HG03571 (cell line): ENCODE measurements around the gene OVOL3.
"Not testable (repeated sequence)": the region's sequence is repeated elsewhere in the genome, so short reads cannot be mapped to it uniquely, and the experiment has no call there.

Experiments
- ATAC-seq: cut with Tn5 transposase; IDR thresholded peaks from one replicate; pipeline ENCODE4 v1.9.1; 2021; ENCODE audit not compliant: unreplicated experiment

The OVOL3 gene

DNA sequence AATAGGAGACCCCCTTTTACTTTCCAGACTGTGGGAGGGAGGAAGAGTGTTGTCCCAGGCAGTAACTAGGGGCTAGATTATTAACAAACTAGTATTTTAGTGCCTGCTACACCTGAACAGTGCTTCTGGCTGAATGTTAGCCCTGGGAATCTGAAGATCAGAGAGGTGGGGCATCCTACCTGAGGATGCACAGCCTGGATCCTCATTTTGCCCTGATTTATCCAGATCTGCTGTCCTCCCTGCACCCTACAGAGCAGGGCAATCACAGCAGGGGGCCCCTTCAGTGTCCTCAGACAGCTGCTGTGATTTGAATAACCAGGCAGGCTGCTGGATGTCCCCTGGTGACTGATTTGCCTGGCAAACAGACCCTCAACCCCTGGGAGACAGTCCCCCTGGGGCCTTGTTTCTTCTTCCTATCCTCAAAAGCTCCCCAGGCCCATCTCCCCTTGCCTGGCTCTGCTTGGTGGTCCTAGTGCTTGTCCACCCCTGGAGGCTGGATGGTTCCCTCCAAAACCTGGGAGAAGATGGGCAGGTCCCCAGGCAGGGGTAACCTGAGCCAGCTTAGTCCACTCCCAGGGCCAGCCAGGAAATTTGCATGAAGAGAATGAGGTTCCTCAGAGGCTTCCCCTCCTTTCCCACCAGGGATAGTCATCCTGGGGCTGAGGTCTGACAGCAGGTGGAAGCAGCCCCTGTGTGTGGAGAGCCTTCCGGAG, at the start of gene OVOL3:
Gene OVOL3 (plus strand): TSS at position 657 of the 713 bp plus-strand sequence. CDS start 60 bp downstream, outside the sequence.
- no peak for ATAC-seq

DNA sequence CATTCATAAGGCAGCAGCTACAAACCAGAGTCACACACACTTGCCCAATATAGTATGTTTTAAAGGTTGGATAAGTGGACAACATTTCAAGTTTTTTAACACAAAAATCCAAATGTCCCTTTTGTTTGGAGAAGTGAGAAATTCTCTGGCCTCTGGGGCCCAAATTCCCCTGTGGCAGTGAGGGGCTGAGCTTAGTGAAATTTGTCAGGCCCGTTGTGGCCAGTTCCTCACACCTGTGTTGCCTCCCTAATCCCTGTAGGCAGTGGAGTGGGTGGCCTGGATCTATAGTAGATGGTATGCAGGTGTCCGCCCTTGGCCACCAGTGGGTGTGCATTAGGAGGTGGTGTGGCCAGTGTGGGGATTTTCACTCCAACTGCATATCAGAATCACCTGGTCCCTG, 49.6 kb upstream of the OVOL3 start:
- no peak for ATAC-seq

DNA sequence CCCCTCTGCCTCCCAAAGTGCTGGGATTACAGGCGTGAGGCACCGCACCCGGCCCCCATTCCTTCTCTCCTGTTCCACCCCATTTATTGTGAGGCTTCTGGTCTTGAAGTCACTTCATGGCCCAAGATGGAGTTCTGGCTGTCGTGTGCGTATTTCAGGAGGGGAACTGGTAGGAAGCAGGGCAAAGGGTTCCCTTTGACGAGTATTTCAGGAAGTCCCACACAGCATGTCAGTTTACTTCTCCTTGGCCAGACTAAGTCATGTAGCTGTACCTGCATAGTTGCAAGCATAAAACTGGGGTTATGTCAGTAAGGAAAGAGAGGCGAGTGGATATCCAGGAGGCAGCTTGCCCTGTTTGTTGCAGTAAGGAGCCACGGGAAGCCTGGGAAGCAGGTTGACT, 46.1 kb upstream of the OVOL3 start:
- no peak for ATAC-seq

DNA sequence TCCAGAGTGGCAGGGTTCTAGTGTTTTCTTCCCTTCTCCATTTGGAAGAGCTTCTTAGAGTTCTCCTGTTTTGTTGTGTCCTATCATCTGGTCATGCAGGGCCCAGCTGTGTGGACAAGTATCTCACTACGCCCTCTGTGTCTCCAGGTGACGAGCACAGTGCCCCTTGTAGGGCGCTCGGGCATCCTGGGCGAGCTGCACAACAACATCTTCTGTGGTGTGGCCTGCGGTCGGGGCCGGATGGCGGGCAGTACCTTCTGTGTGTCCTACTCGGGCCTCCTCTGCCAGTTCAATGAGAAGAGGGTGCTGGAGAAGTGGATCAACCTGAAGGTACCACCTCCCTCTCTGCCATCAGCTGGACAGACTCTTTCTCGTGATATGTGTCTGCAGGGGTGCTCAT, 43.3 kb upstream of the OVOL3 start:
- no peak for ATAC-seq

DNA sequence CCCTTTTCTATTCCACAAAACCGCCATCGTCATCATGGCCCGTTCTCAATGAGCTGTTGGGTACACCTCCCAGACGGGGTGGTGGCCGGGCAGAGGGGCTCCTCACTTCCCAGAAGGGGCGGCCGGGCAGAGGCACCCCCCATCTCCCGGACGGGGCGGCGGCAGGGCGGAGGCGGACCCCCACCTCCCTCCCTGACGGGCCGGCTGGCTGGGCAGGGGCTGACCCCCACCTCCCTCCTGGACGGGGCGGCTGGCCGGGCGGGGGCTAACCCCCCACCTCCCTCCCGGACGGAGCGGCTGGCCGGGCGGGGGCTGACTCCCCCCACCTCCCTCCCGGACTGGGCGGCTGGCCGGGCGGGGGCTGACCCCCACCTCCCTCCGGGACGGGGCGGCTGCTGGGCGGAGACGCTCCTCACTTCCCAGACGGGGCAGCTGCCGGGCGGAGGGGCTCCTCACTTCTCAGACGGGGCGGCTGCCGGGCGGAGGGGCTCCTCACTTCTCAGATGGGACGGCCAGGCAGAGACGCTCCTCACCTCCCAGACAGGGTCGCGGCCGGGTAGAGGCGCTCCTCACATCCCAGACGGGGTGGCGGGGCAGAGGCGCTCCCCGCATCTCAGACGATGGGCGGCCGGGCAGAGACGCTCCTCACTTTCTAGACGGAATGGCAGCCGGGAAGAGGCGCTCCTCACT, 42.0 kb upstream of the OVOL3 start:
- ATAC-seq: not testable (repeated sequence)

DNA sequence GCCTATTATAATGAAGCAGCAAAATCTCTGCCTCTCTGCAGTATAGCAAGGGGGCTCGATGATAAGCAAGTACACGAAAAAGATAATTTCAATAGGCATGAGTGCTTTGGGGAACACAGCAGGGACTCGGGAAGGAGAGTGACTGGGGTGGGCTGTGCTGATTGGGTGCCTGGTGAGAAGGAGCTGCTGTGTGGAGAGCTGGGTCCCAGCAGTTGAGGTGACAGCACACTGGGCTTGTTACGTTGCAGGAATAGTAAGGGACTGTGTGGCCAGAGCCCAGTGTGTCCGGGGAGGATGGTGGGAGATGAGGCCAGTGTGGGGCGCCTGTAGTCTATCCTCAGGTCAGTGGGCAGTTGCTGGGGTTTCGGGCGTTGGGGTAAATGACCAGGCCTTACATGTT, 38.9 kb upstream of the OVOL3 start:
- no peak for ATAC-seq

DNA sequence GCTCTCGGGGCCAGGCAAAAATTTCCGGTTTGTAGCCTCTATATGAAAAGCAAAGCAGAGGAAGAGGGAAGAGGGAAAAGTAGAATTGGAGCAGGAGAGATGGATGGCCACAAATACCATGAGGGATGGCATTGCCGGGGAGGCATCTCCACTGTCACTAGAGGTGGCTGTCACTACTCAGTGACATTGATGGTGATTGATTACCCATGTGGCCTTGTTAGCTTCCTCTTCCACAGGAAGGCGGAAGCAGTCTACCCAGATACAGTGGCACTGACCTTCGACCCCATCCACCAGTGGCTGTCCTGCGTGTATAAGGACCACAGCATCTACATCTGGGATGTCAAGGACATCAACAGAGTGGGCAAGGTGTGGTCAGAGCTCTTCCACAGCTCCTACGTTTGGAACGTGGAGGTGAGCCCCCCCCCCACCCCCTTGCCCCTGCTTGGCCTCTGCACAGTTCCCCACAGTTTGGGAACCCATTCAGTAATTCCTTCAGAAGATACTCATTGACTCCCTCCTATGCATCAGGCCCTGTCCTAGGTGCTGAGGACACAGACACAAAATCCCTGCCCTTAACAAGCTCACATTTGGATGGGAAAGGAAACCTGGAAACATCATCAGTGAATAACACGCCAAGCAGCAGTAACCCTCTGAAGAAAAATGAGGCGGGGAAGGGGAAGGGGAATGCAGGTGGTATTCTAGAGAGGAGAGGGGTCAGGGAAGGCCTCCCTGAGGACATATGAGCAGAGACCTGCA, 37.6 kb upstream of the OVOL3 start:
- no peak for ATAC-seq

DNA sequence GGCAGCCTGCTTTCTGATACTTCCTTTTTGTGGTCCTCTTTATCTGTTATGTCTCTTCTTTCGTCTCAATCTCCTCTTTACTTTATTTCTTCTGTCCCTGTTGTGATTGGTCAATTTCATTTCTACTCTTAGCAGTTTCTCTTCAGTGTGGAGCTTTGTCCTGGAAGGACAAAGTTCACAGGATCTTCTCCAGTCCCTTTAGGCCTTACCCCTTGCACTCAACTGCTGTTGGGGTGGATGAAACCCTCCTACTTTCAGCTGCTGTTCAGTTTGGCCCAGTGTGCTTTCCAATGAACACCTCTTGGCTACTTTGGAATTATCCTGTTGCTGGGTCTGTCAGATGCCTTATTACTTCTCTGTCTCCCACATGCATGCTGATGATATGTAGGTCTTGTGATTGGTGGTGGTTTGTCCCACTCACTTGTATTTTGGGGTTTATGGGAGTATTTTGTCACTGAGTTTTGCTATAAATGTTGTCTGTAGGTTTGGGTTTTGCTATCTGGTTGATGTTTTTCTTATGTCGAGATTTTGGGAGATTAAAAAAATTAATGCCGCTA, 31.5 kb upstream of the OVOL3 start:
- no peak for ATAC-seq

DNA sequence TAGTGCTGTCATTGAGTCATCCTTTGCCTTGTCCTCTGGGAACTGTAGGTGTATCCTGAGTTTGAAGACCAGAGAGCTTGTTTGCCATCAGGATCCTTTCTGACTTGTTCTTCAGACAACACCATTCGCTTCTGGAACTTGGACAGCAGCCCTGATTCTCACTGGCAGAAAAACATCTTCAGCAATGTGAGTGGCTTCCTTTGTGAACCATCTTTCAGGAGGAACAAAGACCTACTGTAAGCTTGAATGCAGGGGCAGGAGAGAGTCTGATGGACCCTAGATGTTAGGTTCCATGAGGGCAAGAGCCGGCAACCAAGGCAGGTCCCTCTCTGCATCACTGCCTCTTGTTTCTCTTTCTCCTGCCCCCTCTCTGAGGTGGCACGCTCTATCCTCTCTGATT, 29.6 kb upstream of the OVOL3 start:
- no peak for ATAC-seq

DNA sequence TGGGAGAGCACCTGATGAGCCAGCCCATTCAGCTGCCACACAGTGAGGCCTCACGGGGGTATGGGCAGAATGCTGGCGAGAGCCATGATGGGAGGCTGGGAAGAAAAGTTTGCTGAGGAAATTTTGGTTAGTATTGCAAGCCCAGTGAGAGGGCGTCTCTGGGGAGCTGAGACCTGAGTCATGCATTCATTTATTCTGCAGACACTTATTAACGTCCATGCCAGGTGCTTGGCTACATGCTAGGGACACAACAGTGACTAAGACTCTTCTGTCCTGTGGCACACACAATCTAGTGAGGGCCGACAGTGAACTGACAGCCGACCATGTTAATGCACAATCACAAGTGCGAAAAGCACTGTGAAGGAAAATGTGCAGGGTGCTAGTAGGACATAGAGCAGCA, 29.0 kb upstream of the OVOL3 start:
- no peak for ATAC-seq

DNA sequence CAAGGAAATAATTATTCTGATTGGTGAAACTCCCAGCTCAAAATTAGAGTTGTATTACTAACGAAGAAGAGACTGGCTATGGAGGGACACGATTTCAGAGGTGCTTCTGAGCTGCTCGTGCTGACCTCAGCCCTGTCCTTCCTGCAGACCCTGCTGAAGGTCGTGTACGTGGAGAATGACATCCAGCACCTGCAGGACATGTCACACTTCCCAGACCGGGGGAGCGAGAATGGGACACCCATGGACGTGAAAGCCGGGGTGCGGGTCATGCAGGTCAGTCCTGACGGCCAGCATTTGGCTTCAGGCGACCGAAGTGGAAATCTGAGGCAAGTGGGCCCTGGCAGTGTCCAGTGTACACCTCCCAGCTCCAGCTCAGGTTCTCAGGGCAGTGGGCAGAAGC, 28.0 kb upstream of the OVOL3 start:
- no peak for ATAC-seq

DNA sequence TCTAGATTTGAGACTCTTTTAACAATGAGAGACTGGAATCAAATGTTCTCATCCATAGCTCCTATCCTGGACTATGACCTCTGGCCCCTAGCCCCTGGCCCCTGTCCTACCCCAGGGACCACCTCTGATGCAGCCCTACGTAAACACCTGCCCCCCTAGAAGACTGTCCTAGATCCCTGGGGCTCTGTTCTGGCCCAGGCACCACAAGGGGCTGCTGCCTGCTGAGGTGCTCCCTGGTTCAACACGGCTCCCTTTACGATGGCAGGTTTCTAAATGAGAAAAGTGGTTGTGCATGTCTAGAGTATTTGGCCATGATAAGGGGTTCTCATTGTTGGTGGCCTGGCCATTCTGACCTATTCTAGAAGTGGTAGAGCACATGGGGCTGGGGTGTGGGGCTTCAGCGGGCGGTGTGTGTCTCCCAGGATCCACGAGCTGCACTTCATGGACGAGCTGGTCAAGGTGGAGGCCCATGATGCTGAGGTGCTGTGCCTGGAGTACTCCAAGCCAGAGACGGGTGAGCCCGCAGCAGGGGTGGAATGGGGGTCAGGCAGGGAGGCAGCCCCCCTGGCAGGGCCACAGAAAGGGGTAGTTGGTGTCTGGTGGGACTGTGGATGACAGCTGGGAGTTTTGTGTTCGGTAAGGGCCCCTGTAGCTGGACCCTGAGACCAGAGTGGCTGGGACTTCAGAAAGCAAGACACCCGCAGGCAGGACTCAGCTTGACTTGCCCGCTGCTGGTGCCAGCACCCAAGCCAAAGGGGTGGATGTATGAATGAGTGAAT, 26.5 kb upstream of the OVOL3 start:
- ATAC-seq: no peak

DNA sequence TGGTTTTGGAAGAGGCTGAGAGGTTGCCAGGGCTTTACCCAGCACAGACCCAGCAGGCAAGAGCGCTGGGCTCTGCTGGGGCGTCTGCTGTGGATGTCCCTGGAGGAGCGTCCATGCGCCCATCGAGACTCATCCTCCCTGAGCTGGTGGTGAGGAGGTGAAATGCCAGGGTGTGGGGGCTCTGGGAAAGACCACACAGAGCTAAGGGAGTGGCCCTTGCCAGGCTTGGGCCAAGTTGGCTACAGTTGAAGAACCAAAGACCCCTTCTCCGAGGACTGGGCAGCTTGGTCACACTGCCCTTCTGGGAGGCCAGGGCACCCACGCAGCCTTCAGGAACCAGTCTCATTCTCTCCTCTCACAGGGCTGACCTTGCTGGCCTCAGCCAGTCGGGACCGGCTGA, 24.6 kb upstream of the OVOL3 start:
- ATAC-seq: no peak

DNA sequence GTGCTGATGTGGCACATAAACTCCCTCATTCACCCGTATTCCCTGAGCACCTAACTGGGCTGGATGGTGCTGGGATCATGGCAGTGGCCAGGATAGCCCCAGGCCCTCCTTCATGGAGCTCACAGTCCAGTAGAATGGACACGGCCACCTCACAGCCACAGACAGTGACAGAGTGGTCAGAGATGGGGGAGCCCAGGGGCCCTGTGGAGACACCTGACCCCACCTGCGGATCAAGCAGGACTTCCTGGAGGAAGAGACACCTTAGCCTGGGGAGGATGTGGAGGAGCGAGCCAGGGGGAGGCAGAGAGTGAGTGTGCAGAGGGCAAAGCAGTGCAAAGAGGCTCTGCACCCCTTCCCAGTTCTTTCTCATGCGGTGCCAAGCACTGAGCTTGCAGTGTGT, 21.1 kb upstream of the OVOL3 start:
- ATAC-seq: no peak

DNA sequence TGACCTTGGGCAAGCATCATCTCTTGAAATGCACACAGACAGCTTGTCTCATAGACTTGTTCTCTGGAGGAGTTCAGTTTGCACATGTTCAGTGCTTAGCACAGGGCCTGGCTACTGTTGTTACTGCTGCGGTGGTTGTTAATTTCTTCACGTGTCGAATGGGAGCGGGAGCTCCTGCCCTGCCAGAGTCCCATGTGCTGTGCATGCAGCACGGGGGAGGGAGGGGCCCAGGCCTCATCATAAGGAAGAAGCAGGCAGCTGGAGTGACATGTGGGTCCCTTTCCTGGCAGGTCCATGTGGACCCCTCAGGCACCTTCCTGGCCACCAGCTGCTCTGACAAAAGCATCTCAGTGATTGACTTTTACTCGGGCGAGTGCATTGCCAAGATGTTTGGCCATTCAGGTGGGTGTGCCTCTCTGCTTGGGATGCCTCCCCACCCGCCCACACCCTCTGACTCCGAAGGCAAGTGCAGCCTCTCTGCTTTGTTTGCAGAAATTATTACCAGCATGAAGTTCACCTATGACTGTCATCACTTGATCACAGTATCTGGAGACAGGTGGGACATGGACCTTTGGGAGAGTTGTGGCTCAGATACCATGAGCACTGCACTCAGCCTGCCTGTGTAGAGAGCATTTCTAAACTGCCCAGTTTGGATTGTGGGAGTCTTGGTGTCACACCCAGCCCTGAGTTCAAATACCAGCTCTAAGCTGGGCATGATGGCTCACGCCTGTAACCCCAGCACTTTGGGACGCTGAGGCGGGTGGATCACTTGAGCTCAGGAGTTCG, 19.8 kb upstream of the OVOL3 start:
- no peak for ATAC-seq

DNA sequence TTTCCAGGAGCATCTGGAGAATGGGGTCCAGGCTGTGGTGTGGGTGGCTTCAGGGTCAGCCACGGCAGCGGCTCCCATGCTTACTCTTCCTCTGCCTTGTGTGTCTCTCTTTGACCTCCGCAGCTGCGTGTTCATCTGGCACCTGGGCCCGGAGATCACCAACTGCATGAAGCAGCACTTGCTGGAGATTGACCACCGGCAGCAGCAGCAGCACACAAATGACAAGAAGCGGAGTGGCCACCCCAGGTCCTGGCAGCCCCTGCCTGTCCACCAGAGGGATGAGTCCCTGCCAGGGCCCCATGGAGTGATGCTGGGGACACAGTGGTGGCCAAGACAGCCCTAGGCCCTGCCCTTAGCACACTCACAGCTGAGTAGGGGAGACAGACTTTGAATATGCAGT, 18.4 kb upstream of the OVOL3 start:
- no peak for ATAC-seq

DNA sequence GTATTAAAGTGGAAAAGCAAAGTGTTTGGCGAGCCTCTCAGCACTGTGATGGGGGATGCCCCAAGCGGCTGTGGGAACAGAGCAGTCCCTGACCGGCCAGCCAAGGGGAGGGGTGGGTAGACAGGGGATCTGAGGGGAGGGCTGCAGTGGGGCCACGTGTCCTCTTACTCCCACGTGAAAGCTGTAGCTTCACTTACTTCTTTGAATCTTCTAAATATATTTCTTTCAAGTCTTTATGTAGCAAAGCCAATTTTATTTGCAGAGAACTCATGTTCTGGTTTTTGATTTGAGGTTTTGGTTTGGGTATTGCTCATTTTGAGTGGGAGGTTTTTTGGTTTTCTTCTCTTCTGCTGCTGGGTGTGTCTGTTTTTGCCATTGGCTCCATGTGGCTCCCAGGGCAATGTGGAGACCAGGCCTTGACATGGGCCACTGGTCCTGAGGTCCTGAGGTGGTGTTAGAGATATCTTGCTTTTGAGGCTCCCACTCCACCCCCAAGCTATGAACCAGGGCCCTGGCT, 17.7 kb upstream of the OVOL3 start:
- ATAC-seq: no peak

DNA sequence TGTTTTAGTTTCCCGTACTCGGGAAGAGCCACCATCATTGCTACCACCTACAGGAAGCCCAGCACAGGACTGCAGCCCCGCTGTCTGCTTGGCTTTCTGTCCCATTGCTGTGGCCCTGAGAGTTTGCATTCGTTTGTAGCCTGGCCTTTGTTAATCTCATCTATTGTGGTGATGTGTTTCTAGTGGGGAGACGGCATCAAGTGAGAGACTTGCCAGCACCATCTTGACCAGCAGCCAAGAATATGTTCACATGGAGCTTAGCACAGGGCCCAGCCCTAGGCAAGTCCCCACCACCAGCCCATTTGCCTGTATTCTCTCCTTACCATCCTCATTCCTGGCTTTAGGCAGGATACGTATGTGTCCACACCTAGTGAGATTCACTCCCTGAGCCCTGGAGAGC, 17.3 kb upstream of the OVOL3 start:
- no peak for ATAC-seq

DNA sequence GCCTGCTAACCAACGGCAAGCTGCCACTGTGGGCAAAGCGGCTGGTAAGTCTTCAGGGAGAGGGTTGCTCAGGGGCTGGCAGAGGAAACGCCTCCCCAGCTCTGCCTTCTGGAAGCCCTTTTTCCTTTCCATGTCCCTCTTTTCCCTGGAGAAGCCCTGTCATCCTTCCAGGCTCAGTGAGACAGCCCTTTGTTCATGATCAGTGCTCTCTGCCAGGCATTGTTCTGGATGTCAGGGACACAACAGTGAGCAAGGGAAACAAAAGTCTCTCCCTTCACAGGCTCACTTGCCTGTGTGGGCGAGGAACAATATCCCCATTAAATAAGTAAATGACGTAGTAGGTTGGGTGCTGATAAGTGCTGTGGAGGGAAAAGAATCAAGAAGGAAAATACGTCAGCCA, 13.9 kb upstream of the OVOL3 start:
- ATAC-seq: no peak

DNA sequence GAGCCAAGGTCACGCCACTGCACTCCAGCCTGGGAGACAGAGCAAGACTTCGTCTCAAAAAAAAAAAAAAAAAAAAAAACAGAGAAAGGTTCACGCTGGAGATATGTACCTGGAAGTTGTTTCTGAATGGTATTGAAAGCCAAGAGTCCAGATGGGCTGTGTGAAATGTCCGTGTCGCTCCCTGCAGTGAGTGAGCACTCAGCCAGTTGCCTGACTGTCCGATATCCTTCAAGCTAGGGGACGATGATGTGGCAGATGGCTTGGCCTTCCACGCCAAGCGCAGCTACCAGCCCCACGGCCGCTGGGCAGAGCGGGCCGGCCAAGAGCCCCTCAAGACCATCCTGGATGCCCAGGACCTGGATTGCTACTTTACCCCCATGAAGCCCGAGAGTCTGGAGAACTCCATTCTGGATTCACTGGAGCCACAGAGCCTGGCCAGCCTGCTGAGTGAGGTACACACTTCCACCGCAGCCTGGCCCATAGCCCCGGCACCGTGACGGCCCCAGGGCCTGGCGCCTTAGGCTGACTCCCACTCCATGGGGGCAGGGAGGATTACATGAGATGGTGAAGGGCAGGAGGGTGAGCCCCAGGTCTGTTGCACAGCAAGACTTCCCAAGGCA, 11.7 kb upstream of the OVOL3 start:
- ATAC-seq: no peak
